ENCODE results near the gene KSR1.

Gene KSR1

DNA sequence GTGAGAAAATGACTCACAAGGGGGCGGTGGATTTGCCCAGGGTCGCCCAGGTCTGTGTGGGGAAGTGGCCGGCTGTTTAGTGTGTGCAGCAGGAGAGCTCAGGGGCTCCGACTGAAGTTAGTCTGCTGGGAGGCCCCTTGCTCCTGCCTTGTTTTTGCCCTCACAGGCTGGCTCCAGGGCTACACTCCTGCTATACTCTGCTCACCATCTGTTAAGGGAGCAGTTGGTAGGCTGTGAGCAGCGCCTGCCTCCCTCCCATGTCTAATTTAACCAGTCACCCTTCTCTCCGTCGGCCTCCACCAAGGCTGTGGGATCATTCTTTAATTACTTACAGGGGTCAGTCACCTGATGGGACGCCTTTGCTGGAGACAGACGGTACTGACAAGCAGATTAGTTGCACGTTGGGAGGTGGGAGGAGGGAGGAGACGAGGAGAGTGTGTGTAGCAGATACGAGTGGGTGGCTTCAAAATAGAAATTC, 35.5 kb downstream of the KSR1 start:
- Histone ChIP-seq H3K27me3 (replicated peaks) (no peaks in the 10 kb centered on the region), H3K4me3 (ENCODE audit: low read depth, low read length) (no peak overlapping the region), H3K27ac (no peak overlapping the region), H3K36me3 (replicated peaks) (peaks cover 2% of the 10 kb centered on the region)
- in situ Hi-C loops (cut with HindIII; ENCODE audit: low pct_ligation_motif_present, low sequenced_read_pairs), result no loop called here
- no peak for DNase-seq
- TF ChIP-seq, protein P1, sequence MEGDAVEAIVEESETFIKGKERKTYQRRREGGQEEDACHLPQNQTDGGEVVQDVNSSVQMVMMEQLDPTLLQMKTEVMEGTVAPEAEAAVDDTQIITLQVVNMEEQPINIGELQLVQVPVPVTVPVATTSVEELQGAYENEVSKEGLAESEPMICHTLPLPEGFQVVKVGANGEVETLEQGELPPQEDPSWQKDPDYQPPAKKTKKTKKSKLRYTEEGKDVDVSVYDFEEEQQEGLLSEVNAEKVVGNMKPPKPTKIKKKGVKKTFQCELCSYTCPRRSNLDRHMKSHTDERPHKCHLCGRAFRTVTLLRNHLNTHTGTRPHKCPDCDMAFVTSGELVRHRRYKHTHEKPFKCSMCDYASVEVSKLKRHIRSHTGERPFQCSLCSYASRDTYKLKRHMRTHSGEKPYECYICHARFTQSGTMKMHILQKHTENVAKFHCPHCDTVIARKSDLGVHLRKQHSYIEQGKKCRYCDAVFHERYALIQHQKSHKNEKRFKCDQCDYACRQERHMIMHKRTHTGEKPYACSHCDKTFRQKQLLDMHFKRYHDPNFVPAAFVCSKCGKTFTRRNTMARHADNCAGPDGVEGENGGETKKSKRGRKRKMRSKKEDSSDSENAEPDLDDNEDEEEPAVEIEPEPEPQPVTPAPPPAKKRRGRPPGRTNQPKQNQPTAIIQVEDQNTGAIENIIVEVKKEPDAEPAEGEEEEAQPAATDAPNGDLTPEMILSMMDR (IDR thresholded peaks at IDR 0.05; ENCODE audit: low read depth, low read length, missing control alignments), result no peak

DNA sequence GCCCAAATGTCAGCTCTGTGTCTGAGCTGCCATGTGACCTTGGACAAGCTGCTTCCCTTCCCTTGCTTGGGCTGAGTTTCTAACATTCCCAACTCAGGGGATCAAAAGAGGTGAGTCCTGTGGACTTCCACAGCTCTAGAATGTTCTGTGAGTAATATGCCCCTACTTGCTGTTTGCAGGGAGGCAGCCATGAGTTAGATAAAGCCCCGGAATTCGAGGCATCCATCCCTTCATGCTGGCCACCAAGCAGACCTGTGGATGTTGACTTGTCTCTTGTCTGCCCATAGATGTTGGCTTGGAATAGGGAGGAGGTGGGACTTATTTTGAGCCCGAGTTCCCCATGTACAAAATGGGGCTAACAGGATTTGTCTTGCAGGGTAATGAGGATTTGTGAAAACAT, 36.2 kb downstream of the KSR1 start:
- in situ Hi-C loops (cut with HindIII; ENCODE audit: low pct_ligation_motif_present, low sequenced_read_pairs), result no loop called here
- Histone ChIP-seq H3K27me3 (replicated peaks) (no peaks in the 10 kb centered on the region), H3K36me3 (replicated peaks) (peaks cover 2% of the 10 kb centered on the region), H3K4me3 (ENCODE audit: low read depth, low read length) (no peak overlapping the region), H3K27ac (no peak overlapping the region)
- TF ChIP-seq, protein P1 (IDR thresholded peaks at IDR 0.05; ENCODE audit: low read depth, low read length, missing control alignments), result no peak
- no peak for DNase-seq

DNA sequence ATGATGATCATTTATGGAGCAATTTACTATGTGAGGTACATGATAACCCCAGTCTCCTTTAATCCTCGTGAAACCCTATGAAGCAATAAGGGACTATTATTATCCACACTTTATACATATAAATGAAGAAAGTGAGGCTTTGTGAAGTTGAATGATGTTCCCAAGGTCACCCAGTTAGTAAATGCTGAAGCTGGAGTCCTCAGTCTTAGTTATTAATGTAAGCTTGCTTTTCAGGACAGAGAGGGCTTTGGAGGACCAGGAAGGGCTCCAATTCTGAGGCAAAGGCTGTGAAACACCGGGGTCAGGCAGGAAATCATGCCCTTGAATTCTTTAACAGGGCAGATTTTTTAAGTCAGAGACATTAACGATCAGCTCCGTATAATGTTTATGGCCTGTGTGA, 36.8 kb downstream of the KSR1 start:
- Histone ChIP-seq H3K27me3 (replicated peaks) (no peaks in the 10 kb centered on the region), H3K36me3 (replicated peaks) (no peaks in the 10 kb centered on the region), H3K4me3 (ENCODE audit: low read depth, low read length) (no peak overlapping the region), H3K27ac (no peak overlapping the region)
- TF ChIP-seq, protein P1 (IDR thresholded peaks at IDR 0.05; ENCODE audit: low read depth, low read length, missing control alignments), result no peak
- in situ Hi-C loops (cut with HindIII; ENCODE audit: low pct_ligation_motif_present, low sequenced_read_pairs), result no loop called here
- no peak for DNase-seq

DNA sequence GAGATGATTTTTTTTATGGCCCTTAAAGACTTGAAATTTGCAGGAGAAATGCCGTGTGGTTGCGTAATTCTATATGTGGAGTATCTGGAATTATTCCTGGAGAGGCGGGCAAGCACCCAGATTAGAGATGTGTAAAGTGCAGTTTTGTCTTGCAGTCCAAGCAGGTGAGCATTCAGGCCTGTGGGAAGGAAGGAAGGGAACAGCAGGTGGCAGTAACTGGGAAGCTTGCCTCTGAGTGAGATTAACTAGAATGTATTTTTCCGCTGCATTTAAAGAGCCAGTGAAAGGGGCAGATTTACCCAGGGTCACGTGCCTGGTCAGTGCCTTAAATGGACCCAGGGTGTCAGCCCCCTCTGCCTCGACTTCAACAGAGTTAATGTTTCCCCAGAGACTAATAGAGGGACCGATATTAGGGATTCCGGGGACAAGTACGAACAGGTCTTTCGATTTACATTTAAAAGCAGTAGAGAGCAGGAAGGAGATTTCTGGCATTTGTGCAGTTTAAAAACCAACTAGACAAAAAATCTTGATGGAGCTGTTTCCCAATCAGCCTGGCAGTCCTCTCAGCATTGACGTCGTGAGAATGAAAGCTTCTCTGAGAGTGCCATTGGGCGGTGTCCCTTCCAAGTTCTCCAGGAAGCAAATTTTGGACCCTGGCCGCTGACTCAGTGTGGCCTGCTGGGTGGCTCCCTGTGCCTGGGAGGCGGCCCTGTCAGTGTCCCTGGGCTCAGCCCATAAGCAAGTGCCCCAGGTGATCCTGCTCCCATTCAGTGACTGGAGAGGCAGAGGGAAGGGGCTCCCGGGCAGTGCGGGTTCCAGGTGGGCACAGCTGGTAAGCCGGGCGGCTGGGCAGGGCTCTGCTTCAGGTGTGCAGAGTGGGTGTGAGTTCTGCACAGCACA, 38.2 kb downstream of the KSR1 start:
- no peak for DNase-seq
- Histone ChIP-seq H3K27me3 (replicated peaks) (no peaks in the 10 kb centered on the region), H3K27ac (no peak overlapping the region), H3K36me3 (replicated peaks) (no peaks in the 10 kb centered on the region), H3K4me3 (ENCODE audit: low read depth, low read length) (no peak overlapping the region)
- in situ Hi-C loops (cut with HindIII; ENCODE audit: low pct_ligation_motif_present, low sequenced_read_pairs), result no loop called here
- TF ChIP-seq, protein P1 (IDR thresholded peaks at IDR 0.05; ENCODE audit: low read depth, low read length, missing control alignments), result peak; percentile 58

DNA sequence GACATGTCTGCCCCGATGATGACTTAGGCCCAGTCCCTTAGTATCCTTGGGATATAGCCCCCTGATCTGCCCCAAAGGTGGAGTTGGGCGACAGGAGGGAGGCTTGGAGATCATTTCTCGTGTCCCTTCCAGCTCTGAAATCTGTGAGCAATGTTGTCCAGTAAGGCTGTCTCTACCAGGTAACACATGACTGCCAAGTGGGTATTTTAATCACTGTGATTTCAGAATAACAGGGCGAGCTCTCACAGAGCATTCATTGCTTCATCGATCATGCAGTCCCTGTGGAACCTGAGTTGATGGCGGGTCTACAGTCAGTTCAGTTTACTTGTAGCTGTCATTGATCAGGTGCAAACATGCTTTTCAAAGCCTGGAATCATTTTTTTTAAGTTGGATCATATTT, 39.2 kb downstream of the KSR1 start:
- DNase-seq, result no peak
- no peak overlapping the region for H3K4me3 ChIP-seq (ENCODE audit: low read depth, low read length)

More for the DNA sequence above, 39.2 kb downstream of the KSR1 start:
- in situ Hi-C loops (cut with HindIII; ENCODE audit: low pct_ligation_motif_present, low sequenced_read_pairs), result no loop called here
- Histone ChIP-seq H3K27ac (no peak overlapping the region), H3K36me3 (replicated peaks) (peaks cover 2% of the 10 kb centered on the region), H3K27me3 (replicated peaks) (no peaks in the 10 kb centered on the region)
- TF ChIP-seq, protein P1 (IDR thresholded peaks at IDR 0.05; ENCODE audit: low read depth, low read length, missing control alignments), result no peak
